ENCODE measurements around the gene KIAA0825.

The KIAA0825 gene, protein sequence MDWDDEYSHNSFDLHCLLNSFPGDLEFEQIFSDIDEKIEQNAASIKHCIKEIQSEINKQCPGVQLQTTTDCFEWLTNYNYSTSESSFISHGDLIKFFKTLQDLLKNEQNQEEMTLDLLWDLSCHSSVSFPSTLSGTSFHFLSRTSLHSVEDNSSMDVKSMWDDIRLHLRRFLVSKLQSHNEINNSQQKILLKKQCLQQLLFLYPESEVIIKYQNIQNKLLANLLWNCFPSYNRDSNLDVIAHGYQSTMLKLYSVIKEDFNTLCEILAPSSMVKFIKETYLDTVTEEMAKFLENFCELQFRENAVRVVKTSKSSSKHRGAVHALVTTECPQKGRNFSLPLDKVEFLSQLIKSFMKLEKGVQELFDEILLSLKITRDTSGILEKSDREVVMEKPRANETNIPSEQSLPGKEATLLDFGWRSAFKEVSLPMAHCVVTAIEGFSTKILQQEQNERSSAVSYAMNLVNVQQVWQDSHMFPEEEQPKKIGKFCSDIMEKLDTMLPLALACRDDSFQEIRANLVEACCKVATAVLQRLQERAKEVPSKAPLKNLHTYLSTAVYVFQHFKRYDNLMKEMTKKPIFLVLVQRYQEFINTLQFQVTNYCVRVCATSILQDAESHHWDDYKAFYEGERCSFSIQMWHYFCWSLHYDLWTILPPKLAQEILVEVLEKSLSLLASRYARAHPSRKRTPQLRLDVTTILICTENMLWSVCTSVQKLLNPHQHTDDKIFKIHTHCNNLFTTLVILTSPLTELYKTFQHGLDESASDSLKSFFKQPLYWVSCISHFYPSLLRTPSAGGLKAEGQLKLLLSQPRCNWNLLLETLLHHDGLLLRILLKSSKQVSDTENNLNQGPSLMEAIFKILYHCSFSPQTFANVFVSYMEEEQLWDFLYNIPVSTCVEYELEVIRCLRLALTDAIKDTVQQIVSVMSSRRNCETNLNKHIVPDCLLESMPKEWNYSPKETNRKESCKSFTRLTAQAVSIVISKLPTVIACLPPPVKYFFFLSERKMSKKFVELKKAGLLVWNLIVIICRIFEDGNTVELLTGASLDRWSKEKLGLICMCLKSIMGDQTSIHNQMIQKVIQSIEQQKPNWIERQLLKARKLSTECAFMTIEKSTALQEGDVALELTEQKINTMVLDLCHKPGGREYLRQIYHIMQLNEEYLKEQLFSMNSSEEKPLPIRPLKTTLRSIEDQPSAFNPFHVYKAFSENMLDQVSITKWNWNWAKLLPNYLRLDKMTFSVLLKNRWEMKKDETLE (N-terminal part only)

DNA sequence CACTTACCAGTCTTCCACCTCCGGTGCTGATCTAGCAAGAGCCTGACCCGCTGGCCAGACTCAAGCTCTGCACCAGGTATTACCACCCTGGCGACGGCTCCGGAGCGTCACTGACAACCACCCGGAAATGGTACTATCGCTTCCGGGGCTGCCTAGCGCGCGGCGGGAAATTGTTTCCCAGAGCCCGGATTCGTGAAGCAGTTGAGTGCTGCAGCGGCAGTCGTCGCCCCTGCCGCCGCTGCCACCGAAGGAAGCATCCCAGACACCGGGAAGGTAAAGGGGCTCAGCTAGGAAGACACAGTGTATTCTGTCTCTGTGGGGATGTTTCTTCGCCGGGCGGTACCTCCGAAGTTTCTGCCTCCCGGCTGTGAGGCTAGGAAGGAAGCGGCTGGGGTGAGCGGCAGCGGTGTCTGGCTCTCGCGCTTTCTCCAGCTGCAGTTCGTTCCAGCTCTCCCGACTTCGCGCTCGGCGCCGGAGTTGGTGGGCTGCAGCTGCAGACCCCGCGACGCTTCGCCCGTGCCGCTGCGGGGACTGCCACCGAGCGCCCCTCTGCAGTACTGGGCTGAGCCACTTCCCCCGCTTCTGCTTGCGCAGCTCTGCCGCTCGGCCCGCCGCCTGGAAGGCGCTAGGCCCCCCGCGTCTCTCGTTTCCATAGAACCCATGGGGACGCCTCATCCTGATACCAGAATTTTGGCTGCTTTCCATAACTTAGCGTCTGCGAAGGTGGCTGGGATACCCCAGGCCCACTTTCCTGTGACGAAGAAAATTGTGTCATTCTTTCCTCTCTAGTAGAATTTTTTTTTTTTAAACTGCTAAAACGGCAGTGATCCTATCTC lies at the start of gene KIAA0825, which contains the start of gene SLF1:
TSS of gene KIAA0825 (minus strand) at position 112 of the 836 bp plus-strand sequence. CDS start 81,478 bp downstream, outside the sequence.
TSS of gene SLF1 (plus strand) at position 177 of the 836 bp plus-strand sequence. CDS start 10,142 bp downstream, outside the sequence.
- peak; percentile 52 for DNase-seq (ENCODE audit: low spot score)

DNA sequence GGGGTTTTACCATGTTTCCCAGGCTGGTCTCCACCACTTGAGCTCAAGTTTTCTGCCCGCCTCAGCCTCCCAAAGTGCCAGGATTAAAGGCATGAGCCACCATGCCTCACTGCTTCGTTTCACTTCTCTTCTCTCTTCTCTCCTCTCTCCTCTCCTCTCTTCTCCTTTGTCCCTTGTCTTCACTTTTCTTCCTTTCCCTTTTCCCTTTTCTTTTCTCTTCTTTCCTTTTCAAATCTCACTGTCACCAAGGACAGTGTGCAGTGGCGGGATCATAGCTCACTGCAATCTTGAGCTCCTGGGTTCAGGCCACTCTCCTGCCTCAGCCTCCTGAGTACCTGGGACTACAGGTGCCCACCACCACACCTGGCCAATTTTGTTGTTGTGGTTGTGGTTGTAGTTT lies 49.5 kb upstream of the KIAA0825 start:
- no peak for DNase-seq (ENCODE audit: low spot score)

DNA sequence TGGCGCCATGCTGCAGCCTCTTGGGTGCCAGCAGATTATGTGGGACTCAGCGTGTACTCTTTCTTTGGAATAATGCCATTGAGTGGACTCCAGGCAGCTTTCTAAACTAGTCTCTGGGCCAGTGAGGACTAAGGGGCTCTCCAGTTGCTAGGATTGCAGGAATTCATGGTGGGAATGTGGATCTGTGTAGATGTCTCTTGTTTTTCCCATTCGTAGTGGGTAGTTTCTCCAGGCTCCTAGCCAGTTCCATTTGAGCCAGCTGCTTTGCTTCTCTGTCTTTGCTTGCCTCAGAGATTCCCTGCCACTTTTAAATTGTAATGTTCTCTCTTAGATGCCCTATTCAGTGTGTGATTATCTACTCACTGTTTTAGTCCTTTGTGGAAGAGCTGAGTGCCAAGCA lies 42.7 kb upstream of the KIAA0825 start:
- DNase-seq (ENCODE audit: low spot score) = no peak

DNA sequence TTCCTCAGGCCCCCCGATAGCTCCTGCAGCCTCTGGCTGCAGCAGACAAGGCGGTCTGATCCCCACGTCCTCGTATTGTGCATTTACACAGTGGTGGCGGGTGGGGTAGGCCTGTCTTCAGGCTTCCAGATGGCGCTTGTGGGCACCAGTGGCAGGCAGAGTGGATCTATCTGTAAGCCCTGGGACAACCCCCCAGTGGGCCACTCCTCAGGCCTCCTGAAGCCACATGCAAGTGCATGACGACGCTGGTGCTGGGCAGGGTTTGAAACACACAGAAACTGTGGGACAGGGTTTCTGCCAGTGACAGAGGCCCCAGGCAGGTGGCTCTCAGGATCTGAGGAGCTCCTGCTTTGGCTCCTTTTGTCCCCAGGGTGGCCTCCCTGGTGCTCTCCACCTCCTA lies 42.1 kb upstream of the KIAA0825 start:
- no peak for DNase-seq (ENCODE audit: low spot score)

DNA sequence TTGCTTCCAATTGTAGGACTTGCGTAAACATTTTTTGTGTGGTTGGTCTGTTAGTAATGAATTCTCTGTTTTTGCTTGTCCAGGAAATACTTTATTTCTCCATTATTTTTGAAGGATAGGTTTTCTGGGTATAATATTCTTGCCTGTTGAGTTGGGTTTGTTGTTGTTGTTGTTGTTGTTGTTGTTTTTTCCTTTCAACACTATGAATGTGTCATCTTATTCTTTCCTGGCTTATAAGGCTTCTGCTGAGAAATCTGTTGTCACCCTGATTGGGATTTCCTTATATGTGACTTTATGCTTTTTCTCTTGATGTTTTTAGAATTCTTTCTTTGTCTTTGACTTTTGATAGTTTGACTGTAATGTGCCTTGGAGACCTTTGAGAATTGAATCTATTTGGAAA lies 39.9 kb upstream of the KIAA0825 start:
- no peak for DNase-seq (ENCODE audit: low spot score)

DNA sequence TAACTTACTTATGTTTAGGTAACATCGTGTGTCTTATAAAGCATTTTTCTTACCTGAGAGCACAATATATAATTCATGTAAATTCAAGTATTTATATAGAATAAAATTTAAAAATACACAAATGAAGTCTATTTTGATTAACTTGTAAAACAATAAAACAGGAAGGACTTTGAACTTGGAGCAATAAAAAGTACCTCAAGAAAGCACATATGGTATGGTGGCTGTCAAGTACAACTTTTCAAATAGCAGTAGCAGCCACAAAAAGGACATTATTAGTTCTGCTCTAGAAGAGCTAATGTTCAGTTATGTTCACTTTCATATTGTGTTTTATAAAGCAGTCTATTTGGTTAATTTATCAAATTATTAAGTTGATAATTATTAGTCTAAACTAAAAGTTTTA lies 31.5 kb upstream of the KIAA0825 start:
- no peak for DNase-seq (ENCODE audit: low spot score)

DNA sequence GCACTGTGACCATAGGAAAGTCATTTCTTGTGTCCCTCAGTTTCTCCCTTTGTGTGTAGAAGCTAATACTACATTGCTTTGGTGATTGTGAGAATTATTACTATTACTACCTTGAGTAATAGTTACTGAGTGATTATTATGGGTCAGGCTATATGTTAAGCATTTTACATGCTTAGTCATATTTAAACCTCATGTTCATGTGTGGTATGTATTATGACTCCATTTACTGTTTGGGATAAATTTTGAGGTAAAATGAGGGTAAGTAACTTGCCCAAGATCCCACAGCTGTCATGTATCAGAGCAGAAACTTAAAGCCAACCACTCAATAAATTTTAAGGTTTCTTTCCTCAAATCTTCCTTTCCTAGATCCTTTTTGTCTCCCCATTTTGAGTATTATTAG lies 28.4 kb upstream of the KIAA0825 start:
- no peak for DNase-seq (ENCODE audit: low spot score)

DNA sequence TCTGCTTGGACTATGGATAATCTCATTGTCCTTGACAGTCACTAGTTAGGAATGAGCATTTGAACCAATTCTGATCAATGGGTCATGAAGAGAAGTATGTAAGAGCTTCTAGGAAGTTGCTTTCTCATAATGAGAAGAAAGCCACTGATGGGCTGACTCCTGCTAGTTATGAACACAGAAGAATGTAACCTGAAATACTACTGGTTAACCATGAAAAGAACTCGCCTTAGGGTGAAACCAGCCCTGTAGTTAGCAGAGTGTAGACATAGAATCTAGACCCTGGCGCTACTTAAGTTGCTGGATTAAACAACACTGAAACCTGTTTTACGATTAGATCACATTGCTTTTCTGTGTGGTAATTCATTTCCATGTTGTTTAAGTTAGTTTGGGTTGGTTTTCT lies 26.6 kb upstream of the KIAA0825 start:
- DNase-seq (ENCODE audit: low spot score) = no peak

DNA sequence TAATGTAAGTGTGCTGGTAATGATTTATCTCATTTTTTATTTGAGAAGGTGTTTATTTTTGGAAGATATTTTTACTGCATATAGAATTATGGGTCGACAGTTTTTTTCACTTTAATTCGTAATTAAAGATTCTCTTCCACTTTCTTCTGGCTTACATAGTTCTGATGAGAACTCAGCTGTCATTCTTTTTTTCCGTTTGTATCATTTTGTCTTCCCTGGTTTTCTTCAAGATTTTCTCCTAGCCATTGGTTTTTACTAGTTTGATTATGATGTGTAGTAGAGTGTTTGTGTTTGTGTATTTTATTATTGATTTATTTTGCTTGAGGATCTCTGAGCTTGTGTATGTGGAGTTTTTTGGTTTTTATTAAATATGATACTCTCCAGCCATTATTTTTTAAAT lies 21.8 kb upstream of the KIAA0825 start:
- no peak for DNase-seq (ENCODE audit: low spot score)

DNA sequence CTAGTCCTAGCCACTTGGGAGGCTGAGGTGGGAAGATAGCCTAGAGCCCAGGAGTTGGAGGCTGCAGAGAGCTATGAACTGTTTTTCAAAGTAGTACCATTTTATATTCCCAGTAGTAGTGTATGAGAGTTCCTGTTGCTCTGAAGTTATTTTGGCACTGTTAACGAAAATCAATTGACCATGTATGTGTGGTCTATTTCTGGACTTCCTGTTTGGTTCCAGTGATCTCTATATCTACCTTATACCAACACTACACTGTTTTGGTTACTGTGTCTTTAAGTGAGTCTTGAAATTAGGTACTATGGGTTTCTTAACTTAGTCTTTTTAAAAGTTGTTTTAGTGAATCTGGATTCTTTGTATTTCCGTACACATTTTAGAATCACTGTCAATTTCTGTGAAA lies 13.6 kb upstream of the KIAA0825 start:
- no peak for DNase-seq (ENCODE audit: low spot score)

DNA sequence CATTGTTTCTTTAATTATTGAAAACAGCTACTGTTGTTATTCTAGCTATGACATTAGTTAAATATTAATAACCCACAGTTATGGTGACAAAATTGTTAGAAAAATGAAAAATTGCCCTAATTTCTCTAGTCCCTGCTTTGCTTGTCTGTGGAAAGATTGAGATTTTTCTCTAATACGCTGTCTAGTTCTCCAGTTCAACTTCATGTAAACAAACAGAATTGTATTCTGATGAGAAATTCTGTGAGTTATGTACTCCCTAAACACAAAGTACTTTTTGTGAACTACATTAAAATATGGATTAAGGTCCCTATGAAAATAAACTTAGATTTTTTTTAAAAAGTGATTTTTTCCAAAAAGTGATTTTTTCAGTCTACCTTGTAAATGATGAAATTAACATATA lies 8.8 kb upstream of the KIAA0825 start:
- DNase-seq (ENCODE audit: low spot score) = no peak

DNA sequence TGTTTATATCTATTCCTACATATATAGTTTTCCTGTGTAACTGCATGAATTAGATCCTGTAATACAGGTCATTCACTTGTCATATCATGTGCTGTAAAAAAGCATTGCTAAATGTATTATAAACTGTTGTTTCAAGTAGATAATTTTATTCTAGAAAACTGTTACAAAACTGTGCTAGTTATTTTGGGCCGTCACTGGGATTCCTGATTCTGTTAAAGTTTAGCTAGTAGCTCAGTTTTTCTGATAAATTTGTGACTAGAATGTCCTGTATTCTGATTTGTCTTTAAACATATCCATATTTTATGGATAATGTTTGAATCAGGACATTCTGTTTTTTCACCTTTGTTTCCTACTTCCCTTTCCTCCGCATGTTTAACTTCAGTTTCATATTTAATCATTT lies 5.5 kb upstream of the KIAA0825 start:
- DNase-seq (ENCODE audit: low spot score) = no peak

DNA sequence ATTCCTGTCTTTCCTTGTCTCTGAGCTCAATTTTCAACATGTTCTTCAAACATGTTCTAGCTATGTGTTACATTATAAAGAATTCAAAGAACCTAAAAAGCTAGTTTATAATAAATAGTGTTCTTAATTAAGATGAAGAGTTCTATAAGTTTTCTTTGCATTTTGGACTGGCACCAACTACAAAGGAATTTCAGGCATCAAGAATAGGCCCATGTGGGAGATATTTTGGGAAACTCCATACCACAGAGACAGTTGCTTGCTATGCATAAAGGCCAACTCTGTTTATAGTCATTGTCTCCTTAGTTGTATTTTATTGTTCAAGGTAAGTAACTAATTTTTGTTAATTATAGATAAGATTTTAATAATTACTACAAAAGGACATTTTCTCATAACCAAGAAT lies 4.6 kb upstream of the KIAA0825 start:
- no peak for DNase-seq (ENCODE audit: low spot score)

DNA sequence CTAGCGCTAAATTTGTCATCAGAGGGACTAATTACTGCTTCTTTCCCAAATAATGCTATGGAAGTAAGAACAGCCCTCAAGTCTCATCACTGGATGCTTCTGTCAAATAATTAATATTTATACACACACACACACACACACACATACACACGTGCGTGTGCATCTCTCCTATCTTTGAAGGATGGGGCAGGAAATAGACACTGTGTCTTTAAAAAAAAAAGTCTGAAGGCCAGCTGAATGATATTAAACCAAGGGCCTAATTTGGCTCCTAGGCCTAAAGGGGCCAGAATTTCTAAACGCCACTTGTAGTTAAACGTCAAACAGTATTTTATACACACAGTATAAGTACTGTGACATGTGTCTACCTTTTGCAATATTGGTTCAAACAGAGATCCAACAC lies 3.4 kb upstream of the KIAA0825 start:
- no peak for DNase-seq (ENCODE audit: low spot score)

DNA sequence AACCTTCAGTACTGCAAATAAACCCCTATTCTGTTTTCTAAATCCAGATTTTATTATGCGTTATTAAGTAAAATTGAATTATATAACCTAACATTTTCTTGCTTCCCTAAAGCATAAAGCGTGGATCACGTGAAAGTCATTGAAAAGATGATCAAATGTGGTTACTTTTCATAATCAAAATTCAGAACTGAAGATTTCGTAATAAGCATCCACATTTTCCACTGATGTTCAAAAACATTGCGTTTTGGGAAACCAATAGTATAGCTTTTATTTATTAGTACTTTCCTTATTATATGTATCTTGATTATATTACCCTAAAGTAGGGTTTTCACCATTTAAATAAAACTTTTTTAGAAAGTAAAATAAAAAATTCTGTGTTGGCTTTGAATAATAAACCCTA lies 1.9 kb upstream of the KIAA0825 start:
- no peak for DNase-seq (ENCODE audit: low spot score)

DNA sequence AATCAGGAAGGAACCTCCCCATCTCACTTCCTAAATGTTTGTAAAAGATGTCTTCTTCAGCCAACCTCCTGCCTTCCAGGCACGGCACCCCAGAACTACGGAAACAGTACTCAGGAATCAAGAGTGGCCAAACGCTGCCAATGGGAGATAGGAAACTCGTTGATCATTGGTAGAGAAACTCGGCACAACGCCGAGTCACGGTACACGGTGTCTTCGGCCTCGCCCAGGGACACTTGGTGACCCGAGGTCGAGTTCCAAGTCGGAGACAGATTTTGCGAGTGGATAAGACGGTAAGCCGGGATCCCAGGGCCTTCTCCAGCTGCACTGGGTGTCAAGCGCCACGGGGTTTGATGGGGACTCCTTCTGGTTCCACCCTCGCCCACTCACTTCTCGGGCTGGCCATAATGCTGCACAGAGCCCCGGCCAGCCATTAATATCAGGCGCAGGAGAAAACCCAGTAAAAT lies 343 bp downstream of the KIAA0825 start:
- peak; percentile 19 for DNase-seq (ENCODE audit: low spot score)

DNA sequence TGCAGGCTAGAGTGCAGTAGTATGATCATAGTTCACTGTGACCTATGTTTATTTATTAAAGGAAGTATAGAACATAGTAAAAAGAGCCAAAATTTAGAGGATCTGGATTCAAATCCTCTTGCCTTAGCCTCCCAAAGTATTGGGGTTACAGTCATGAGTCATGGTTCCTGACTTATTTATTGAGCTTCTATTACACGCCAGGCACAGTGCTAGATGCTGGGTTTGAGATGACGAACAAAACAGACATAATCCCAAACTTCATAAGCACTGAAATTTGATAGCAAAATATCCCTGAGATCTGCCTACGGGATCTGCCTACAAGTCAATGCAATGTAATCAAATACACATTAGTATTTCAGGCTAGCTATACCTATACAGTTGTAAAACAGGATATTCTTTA lies 2.5 kb downstream of the KIAA0825 start:
- no peak for DNase-seq (ENCODE audit: low spot score)

DNA sequence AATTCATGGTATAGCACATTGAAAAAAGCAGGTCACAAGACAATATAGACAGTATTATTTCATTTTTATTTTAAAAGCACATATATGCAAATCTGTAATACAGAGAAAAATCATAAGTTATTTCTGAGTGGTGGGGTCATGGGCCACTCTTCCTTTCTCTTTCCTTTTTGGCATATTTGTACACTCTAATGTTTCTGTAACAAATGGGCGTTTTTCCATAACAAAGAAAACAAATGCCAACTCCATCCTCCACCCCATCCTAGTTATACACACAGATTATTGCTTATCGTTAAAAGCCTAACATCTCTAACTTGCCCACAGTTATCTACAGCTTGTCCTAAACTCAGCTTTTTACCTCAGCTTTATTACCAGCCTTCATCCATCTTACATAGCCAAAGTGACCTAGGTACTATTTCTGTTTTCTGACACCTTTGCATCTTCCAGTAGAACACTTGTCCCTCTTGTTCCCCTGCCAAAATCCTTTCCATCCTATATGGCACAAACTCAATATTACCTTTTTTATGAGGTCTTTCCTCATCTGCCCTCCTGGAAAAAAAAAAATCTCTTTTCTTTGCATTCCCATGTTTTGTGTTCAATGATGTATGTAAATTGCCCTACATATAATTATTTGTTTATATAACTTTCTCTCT lies 4.1 kb downstream of the KIAA0825 start:
- no peak for DNase-seq (ENCODE audit: low spot score)

DNA sequence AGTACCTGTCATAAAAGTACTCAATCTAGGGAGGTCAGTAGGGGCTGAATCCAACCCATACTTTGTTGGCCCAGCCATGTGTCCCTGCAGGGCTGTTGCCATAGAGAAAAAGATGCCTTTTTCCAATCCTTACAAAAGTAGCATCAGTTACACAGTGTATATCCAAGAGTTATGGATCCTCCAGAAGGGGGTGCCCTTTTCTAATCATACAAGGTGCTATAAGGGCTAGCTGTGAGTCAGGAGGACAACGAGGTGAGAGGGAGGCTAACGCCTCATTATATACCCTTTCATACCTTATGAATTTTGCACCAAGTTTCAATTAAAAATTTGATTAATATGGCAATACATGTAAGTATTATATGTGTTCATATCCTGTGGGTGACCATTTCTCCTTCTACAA lies 4.8 kb downstream of the KIAA0825 start:
- DNase-seq (ENCODE audit: low spot score) = no peak

DNA sequence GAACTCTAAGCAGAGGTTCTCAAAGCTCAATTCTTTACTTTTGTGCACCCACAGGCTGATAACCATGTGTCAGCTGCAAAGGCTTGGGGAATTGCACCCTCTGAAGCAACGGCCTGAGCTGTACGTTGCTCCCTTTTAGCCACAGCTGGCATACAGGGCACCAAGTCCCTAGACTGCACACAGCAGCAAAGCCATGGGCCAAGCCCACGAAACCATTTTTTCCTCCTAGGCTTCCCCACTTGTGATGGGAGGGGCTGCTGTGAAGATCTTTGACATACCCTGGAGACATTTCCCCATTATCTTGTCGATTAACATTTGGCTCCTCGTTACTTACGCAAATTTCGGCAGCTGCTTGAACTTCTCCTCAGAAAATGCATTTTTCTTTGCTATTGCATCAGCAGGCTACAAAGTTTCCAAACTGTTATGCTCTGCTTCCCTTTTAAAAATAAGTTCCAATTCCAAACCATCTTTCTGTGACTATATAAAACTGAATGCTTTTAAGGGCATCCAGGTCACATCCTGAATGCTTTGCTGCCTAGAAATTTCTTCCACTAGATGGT lies 23.0 kb downstream of the KIAA0825 start:
- no peak for DNase-seq (ENCODE audit: low spot score)

Measured in HuH-7.5 (cell line).